Body of pancreas (tissue), 4 donors: ENCODE results near the gene FRG2.
"Not testable (repeated sequence)": the region's sequence is repeated elsewhere in the genome, so short reads cannot be mapped to it uniquely, and the experiment has no call there.

Experiments
- CTCF ChIP-seq, 7 experiments: fragments of 450-650 bp in 4 of 7; fragments of 200-600 bp in 3 of 7; sonication (generic) in 3 of 7; IDR thresholded peaks; one replicate each; pipeline ENCODE4 v1.5.1; 2016 to 2019; ENCODE audit warnings: antibody characterized with exemption in 7 of 7
- POLR2A ChIP-seq, 3 donors: fragments of 450-650 bp; IDR thresholded peaks; one replicate each; pipeline ENCODE4 v1.6.1; 2016; ENCODE audit warnings: antibody characterized with exemption in 3 of 3, mild to moderate bottlenecking in 2 of 3

- TF ChIP-seq CTCF, POLR2A (IDR thresholded peaks at IDR 0.05): not testable (repeated sequence)
Measured at GRCh38 chr4:190068351-190068750, 41.3 kb upstream of the FRG2 start.
